ENCODE results near the gene TTI1. TPM values are rescaled to one million over a fixed set of nuclear protein-coding genes. Genes with fewer than 3 reads are reported as not detected.
"Not testable (repeated sequence)": the region's sequence is repeated elsewhere in the genome, so short reads cannot be mapped to it uniquely, and the experiment has no call there.

Gene TTI1
- total RNA-seq, 1 experiment from 2014 or later, result 16.1 TPM

DNA sequence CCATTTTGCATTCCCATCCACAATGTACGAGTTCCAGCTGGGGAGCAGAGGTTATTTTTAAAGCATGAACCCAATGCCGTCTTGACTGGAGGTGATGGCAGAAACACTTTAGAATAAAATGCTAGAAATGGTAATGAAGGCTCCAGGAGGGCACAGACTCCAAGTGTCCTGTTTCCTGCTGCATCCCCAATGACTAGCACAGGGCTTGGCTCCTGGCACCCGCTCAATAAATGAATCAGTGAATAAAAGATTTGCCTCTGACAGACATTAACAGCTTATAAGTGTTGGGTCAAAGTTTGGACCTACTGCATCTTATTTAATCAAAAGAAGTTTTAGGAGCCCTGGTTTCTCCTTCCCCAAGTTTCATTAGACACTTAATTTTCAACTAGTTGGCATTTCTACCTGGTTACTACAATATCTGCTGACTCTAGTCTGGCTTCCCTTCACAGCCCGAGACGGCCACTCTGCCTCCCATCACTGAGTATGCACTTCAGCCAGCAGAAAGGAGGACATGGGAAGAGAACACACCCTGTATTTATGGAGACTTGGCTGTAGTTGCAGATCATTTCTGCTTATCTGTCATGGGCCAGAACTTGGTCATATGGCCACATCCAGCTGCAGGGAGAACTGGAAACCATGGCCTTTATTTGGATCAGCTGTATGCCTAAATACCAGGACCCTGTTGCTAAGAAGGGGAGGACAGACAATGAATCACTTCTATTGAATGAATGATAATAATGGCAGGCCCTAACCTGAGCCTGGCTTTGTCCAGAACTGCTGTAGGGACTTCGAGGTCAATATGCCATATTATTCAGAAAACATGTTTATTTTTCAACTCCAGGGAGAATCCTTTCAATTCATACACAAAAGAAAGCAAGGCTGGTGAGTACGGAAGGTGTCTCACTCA is 63.1 kb downstream of the TTI1 start:
- no peak overlapping the region for H3K4me3 ChIP-seq
- peak in 1 of 2 experiments; percentile 8 for DNase-seq (ENCODE audit: low read depth in 1 of 2, low spot score in 2 of 2)
- no peaks in the 10 kb centered on the region for H3K27me3 ChIP-seq (replicated peaks)
- H3K36me3 ChIP-seq, result no peaks in the 10 kb centered on the region
- no peak overlapping the region for H3K27ac ChIP-seq
- no peaks in the 10 kb centered on the region for H3K4me1 ChIP-seq (replicated peaks)
- no peaks in the 10 kb centered on the region for H3K9me3 ChIP-seq (replicated peaks)

- H3K27ac ChIP-seq, result no peak overlapping the region
- H3K9me3 ChIP-seq (replicated peaks), result no peaks in the 10 kb centered on the region
- H3K36me3 ChIP-seq, result no peaks in the 10 kb centered on the region
- H3K4me3 ChIP-seq, result no peak overlapping the region
- no peaks in the 10 kb centered on the region for H3K27me3 ChIP-seq (replicated peaks)
- DNase-seq (ENCODE audit: low read depth in 1 of 2, low spot score in 2 of 2), result no peak
- no peaks in the 10 kb centered on the region for H3K4me1 ChIP-seq (replicated peaks)
Measured at GRCh38 chr20:37968841-37969401, 64.3 kb downstream of the TTI1 start.

GRCh38 chr20:37963483-37963882 is 69.8 kb downstream of the TTI1 start:
- not testable (repeated sequence) for H3K9me3 ChIP-seq (replicated peaks); DNase-seq (ENCODE audit: low read depth in 1 of 2, low spot score in 2 of 2); H3K27ac ChIP-seq

GRCh38 chr20:37961066-37961465 is 72.2 kb downstream of the TTI1 start:
- no peaks in the 10 kb centered on the region for H3K9me3 ChIP-seq (replicated peaks)
- H3K4me3 ChIP-seq, result no peak overlapping the region
- H3K36me3 ChIP-seq, result no peaks in the 10 kb centered on the region
- peaks cover 13% of the 10 kb centered on the region for H3K27me3 ChIP-seq (replicated peaks)
- no peak overlapping the region for H3K27ac ChIP-seq
- no peak for DNase-seq (ENCODE audit: low read depth in 1 of 2, low spot score in 2 of 2)
- no peaks in the 10 kb centered on the region for H3K4me1 ChIP-seq (replicated peaks)

More at GRCh38 chr20:37963483-37963882, 69.8 kb downstream of the TTI1 start:
- not testable (repeated sequence) for H3K36me3 ChIP-seq; H3K4me3 ChIP-seq; H3K4me1 ChIP-seq (replicated peaks); H3K27me3 ChIP-seq (replicated peaks)

DNA sequence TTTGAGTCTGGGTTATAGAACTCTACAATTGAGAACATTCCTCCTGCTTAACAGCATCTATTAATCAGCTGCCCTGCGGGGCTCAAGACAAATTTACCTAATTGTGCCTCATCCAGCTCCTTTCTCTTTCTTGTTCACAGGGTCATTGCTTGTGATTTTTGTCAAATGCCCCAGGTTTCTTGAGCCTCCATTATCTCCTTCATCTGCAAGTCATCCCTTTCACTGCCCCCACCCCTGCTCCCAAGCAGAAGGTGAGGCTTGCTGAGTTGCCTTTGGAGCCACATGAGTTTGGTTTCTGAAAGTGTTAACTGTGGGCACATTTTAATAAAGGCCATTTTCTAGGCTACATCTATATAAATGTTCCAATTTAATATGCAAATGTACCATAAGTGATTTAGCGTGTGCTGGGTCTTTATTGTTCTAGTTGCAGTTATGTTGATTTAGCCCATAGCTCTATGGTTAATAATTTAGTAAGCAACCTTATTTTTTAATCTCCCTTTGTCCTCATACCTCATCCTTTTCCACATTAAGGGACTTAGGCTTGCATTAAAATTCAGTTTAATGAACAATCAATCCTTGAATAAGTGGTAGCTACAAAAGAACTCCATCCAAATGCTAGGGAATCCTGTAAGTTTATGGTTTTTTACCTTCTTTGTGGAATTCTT is 74.3 kb downstream of the TTI1 start:
- Histone ChIP-seq H3K36me3 (no peaks in the 10 kb centered on the region), H3K9me3 (replicated peaks) (no peaks in the 10 kb centered on the region), H3K4me1 (replicated peaks) (no peaks in the 10 kb centered on the region), H3K4me3 (no peak overlapping the region), H3K27me3 (replicated peaks) (peaks cover 18% of the 10 kb centered on the region), H3K27ac (no peak overlapping the region)
- no peak for DNase-seq (ENCODE audit: low read depth in 1 of 2, low spot score in 2 of 2)

DNA sequence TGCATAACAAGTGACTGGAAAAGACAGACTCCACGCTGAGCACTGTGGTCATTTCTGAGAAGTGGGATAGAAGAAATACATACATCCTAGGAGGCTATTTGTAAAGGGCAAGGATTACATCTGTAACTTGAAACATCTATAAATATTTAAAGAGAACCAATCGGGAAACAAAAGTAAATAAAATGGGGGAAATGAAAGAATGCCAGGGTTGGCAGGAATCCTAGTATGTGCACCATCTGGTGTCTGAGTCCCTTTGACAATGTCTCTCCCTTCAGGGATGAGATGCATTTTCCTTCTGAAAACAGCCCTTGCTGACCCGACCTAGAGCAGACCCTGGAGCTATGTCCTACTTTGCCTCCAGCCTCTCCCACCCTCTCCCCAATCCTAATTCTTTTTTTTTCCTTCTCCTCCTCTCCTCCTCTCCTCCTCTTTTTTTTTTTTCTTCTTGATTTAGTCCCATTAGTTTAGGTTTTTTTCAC is 77.1 kb downstream of the TTI1 start:
- peak in 1 of 2 experiments; percentile 13 for DNase-seq (ENCODE audit: low read depth in 1 of 2, low spot score in 2 of 2)
- no peaks in the 10 kb centered on the region for H3K4me1 ChIP-seq (replicated peaks)
- H3K27ac ChIP-seq, result no peak overlapping the region

GRCh38 chr20:37955511-37955910 is 77.7 kb downstream of the TTI1 start:
- H3K27me3 ChIP-seq (replicated peaks), result peaks cover 18% of the 10 kb centered on the region
- H3K27ac ChIP-seq, result no peak overlapping the region
- no peak overlapping the region for H3K4me3 ChIP-seq
- no peaks in the 10 kb centered on the region for H3K4me1 ChIP-seq (replicated peaks)
- H3K9me3 ChIP-seq (replicated peaks), result no peaks in the 10 kb centered on the region
- H3K36me3 ChIP-seq, result no peaks in the 10 kb centered on the region
- DNase-seq (ENCODE audit: low read depth in 1 of 2, low spot score in 2 of 2), result no peak

More for the DNA sequence above, 77.1 kb downstream of the TTI1 start:
- Histone ChIP-seq H3K4me3 (no peak overlapping the region), H3K36me3 (no peaks in the 10 kb centered on the region), H3K9me3 (replicated peaks) (no peaks in the 10 kb centered on the region), H3K27me3 (replicated peaks) (peaks cover 18% of the 10 kb centered on the region)

GRCh38 chr20:37954626-37955025 is 78.6 kb downstream of the TTI1 start:
- Histone ChIP-seq H3K36me3 (no peaks in the 10 kb centered on the region), H3K9me3 (replicated peaks) (no peaks in the 10 kb centered on the region), H3K27me3 (replicated peaks) (peaks cover 18% of the 10 kb centered on the region), H3K4me1 (replicated peaks) (no peaks in the 10 kb centered on the region), H3K4me3 (no peak overlapping the region), H3K27ac (no peak overlapping the region)
- no peak for DNase-seq (ENCODE audit: low read depth in 1 of 2, low spot score in 2 of 2)

- no peak for DNase-seq (ENCODE audit: low read depth in 1 of 2, low spot score in 2 of 2)
- no peaks in the 10 kb centered on the region for H3K4me1 ChIP-seq (replicated peaks)
- no peak overlapping the region for H3K27ac ChIP-seq
- no peaks in the 10 kb centered on the region for H3K36me3 ChIP-seq
- no peaks in the 10 kb centered on the region for H3K9me3 ChIP-seq (replicated peaks)
- no peak overlapping the region for H3K4me3 ChIP-seq
- peaks cover 18% of the 10 kb centered on the region for H3K27me3 ChIP-seq (replicated peaks)
Measured at GRCh38 chr20:37954190-37954589, 79.1 kb downstream of the TTI1 start.

GRCh38 chr20:37948956-37949355 is 84.3 kb downstream of the TTI1 start:
- Histone ChIP-seq H3K36me3 (no peaks in the 10 kb centered on the region), H3K4me3 (no peak overlapping the region), H3K9me3 (replicated peaks) (peaks cover 4% of the 10 kb centered on the region; the same call in 1 of the 2 replicates), H3K27me3 (replicated peaks) (no peaks in the 10 kb centered on the region; the same call in 1 of the 2 replicates), H3K4me1 (replicated peaks) (no peaks in the 10 kb centered on the region), H3K27ac (no peak overlapping the region)
- no peak for DNase-seq (ENCODE audit: low read depth in 1 of 2, low spot score in 2 of 2)

- no peaks in the 10 kb centered on the region; the same call in 1 of the 2 replicates for H3K27me3 ChIP-seq (replicated peaks)
- no peaks in the 10 kb centered on the region for H3K36me3 ChIP-seq
- H3K9me3 ChIP-seq (replicated peaks), result peaks cover 4% of the 10 kb centered on the region; the same call in 1 of the 2 replicates
- H3K27ac ChIP-seq, result no peak overlapping the region
- no peak overlapping the region for H3K4me3 ChIP-seq
- no peak for DNase-seq (ENCODE audit: low read depth in 1 of 2, low spot score in 2 of 2)
- H3K4me1 ChIP-seq (replicated peaks), result no peaks in the 10 kb centered on the region
Measured at GRCh38 chr20:37947943-37948342, 85.3 kb downstream of the TTI1 start.

DNA sequence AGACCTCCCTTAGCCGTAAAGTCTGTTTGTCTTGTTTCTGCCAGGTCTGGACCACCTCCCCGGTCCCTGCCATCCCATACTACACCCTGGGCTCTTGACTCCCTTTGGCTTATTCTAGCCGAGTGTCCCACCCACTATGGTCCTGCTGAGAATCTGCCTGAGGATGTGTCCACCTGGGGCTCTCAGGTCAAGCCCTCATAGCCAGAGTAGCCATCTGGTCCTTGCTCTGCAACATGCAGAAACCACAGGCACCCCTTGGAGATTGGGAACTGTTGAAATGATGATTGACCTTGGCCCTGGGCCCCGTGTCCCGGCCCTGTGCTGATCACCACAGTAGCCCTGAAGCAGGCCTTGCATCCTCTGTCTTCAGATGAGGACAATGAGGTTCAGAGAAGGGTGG is 86.3 kb downstream of the TTI1 start:
- DNase-seq (ENCODE audit: low read depth in 1 of 2, low spot score in 2 of 2), result peak in 1 of 2 experiments; percentile 12
- no peaks in the 10 kb centered on the region for H3K4me1 ChIP-seq (replicated peaks)
- no peaks in the 10 kb centered on the region for H3K36me3 ChIP-seq
- H3K4me3 ChIP-seq, result no peak overlapping the region
- no peak overlapping the region for H3K27ac ChIP-seq
- peaks cover 4% of the 10 kb centered on the region; the same call in 1 of the 2 replicates for H3K9me3 ChIP-seq (replicated peaks)
- H3K27me3 ChIP-seq (replicated peaks), result no peaks in the 10 kb centered on the region; the same call in 1 of the 2 replicates

GRCh38 chr20:37945091-37945547 is 88.1 kb downstream of the TTI1 start:
- peaks cover 4% of the 10 kb centered on the region; the same call in 1 of the 2 replicates for H3K9me3 ChIP-seq (replicated peaks)
- H3K4me3 ChIP-seq, result no peak overlapping the region

More at GRCh38 chr20:37945091-37945547, 88.1 kb downstream of the TTI1 start:
- DNase-seq (ENCODE audit: low read depth in 1 of 2, low spot score in 2 of 2), result peak in 1 of 2 experiments; percentile 32
- Histone ChIP-seq H3K27me3 (replicated peaks) (no peaks in the 10 kb centered on the region; the same call in 1 of the 2 replicates), H3K4me1 (replicated peaks) (no peaks in the 10 kb centered on the region), H3K27ac (no peak overlapping the region), H3K36me3 (no peaks in the 10 kb centered on the region)
